Duodenal mucosa (tissue), 2 donors: Measurements from ENCODE around the gene POLR1H.

Experiments used
- H3K27ac ChIP-seq: one replicate; pipeline ENCODE4 v1.7.0; 2013; ENCODE audit warnings: low read depth, low read length
- H3K27me3 ChIP-seq, 2 donors: one replicate each; pipeline ENCODE4 v1.7.0; 2013; ENCODE audit warnings: low read length in 2 of 2, control low read depth in 1 of 2; ENCODE audit not compliant: insufficient read depth in 2 of 2, control insufficient read depth in 1 of 2
- H3K36me3 ChIP-seq, 2 donors: one replicate each; pipeline ENCODE4 v1.7.0; 2013; ENCODE audit warnings: low read length in 2 of 2, control low read depth in 1 of 2; ENCODE audit not compliant: insufficient read depth in 2 of 2, control insufficient read depth in 1 of 2
- H3K4me1 ChIP-seq, 2 donors: one replicate each; pipeline ENCODE4 v1.7.0; 2013; ENCODE audit warnings: low read length in 2 of 2, control low read depth in 1 of 2; ENCODE audit not compliant: insufficient read depth in 2 of 2, control insufficient read depth in 1 of 2
- H3K4me3 ChIP-seq, 2 donors: one replicate each; pipeline ENCODE4 v1.7.0; 2013; ENCODE audit warnings: low read length in 2 of 2, low read depth in 1 of 2
- H3K9ac ChIP-seq, 2 donors: one replicate each; pipeline ENCODE4 v1.7.0; 2013; ENCODE audit warnings: low read length in 2 of 2, low read depth in 1 of 2
- H3K9me3 ChIP-seq, 2 donors: one replicate each; pipeline ENCODE4 v1.7.0; 2013; ENCODE audit warnings: low read length in 2 of 2, control low read depth in 1 of 2; ENCODE audit not compliant: control insufficient read depth in 1 of 2

POLR1H gene

DNA sequence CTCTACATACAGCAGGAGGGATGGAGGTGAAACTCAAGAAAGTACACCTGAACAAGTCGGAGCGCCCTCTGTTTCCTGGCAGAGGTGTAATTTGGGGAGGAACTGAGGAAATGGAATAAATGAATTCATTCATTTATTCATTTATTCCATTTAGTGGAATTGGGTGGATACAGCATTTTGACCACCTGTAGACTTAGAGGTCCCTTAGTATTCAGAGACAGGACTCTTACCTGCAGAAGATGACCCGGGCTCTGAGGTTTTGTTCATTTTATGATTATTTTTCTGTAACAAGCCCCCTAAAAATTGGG is 42.8 kb downstream of the POLR1H start:
- no peaks in the 10 kb centered on the region for H3K9me3 ChIP-seq
- no peak overlapping the region for H3K27ac ChIP-seq
- H3K36me3 ChIP-seq: no peaks in the 10 kb centered on the region
- peak overlapping the region; percentile 57 to 59 for H3K4me3 ChIP-seq
- peak overlapping the region; percentile 22 to 52 for H3K9ac ChIP-seq
- peaks cover 30 to 38% of the 10 kb centered on the region in 2 donors for H3K4me1 ChIP-seq
- peaks cover 3 to 5% of the 10 kb centered on the region in 2 donors for H3K27me3 ChIP-seq

DNA sequence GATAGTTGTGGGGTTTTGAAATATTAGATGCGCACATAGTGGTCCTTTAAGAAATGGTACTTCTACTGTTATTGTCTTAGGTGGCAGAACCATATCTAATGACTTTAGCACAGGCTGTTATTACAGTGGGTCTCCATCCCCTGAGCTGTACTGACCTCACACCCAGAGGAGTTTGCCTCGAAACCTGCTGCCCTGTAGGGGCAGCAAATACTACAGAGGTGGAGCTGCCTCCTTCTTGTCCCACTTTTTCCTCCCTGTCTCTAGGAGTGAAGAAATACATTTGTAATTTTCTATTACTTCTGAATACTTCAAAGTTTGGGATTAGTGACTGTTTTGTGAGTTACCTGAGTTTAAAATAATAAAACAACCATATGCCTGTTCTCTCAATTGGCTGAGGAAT is 43.6 kb downstream of the POLR1H start:
- no peak overlapping the region for H3K27ac ChIP-seq
- H3K36me3 ChIP-seq: no peaks in the 10 kb centered on the region
- H3K27me3 ChIP-seq: peaks cover 3 to 5% of the 10 kb centered on the region in 2 donors
- peaks cover 30 to 37% of the 10 kb centered on the region in 2 donors for H3K4me1 ChIP-seq
- H3K4me3 ChIP-seq: no peak overlapping the region
- H3K9ac ChIP-seq: no peak overlapping the region
- H3K9me3 ChIP-seq: no peaks in the 10 kb centered on the region

DNA sequence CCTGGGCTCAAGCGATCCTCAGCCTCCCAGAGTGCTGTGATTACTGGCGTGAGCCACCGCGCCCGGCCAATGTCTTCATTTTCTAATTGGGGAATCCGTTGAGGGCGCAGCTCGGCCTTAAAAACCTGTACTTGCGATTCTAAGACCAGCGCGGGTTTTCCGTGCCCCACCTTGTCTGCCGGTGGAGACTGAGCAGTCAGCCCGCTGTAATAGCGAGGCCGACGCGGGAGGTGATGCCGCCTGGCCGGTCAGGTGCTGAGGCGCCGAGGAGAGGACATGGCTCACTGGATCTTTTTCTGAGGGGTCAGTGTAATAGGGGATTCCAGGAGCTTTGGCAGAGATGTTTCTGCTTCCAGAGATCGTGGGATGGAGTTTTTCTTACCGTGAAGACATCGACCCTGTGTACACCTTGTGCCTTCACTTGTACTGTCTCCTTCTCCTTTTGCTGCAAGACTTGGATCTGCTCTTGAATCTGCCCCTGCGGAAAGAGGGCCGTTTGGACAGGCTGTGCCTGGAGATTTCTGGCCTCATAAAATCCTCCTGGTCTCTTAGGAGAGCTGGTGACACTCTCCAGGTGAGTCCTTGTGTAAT is 50.3 kb downstream of the POLR1H start:
- Histone ChIP-seq H3K36me3 (no peaks in the 10 kb centered on the region), H3K9me3 (no peaks in the 10 kb centered on the region), H3K27ac (no peak overlapping the region), H3K27me3 (peaks cover 0 to 7% of the 10 kb centered on the region in 2 donors), H3K4me3 (peak overlapping the region; percentile 52 to 77), H3K9ac (peak overlapping the region in 1 of 2 donors; percentile 63), H3K4me1 (peaks cover 18 to 24% of the 10 kb centered on the region in 2 donors)

DNA sequence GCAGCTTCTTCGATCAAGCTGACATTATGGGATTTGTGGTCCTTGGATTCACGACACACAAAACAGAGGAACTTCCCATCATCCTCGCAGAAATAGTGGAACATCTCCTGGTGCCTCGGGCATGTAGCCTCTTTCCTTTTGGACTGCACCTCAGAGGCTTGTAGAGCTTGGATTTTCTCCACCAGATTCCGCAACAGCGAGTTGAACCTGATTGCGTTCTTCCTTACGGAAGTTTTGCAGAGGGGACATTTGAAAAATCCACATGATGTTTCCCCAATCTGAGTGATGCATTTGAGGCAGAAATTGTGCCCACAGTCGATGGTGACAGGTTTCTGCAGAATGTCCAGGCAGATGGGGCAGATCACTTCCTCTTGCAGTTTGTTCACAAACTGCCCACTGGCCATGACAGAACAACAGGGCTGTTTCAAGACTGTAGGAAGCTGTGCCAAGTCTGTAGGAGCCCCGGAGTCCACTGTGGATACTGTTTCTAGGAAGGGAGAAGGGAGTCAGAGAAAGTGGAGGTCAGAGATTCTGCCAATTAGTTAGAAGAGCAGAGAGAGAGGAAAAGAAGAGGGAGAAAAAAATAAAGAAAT is 51.4 kb downstream of the POLR1H start:
- H3K27ac ChIP-seq: peak overlapping the region; percentile 70
- H3K4me3 ChIP-seq: peak overlapping the region; percentile 52 to 77
- no peaks in the 10 kb centered on the region for H3K9me3 ChIP-seq
- no peaks in the 10 kb centered on the region for H3K36me3 ChIP-seq
- H3K4me1 ChIP-seq: peaks cover 18 to 24% of the 10 kb centered on the region in 2 donors
- H3K27me3 ChIP-seq: peaks cover 0 to 7% of the 10 kb centered on the region in 2 donors
- H3K9ac ChIP-seq: peak overlapping the region; percentile 40 to 63

DNA sequence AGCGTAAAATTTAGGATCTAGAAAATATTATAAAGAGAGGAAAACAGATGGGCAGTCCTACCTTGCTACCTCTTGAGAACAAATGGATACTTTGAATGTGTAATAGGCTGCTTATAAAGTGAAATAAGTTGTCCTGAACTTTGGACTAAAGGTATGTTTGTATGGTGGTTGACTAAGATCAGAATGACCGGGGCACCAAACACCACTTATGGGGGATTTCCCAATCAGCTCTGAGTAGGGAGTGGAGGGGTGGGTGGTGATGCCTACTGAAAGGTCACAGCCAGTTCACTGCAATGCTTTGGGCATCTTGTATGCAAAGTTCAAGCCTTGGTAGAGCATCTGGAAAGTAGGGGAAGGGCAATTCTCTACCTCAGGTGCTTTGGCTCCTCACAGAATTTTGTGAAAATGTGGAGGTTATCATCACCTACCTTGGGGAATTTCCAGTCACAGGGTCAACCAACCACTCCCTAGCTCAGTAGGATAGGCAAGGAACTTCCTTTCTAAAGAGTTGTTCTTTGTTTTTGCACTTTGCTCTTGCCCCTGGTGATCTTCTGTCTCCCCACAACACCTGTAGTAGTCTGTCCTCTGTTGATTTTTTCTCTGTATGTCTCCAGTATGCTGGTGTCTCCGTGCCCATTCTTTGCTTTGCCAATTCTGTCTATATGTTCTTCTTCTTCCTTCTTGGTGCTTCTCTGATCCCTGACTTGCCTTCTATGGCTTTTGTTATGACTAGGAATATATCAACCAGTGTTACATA is 52.1 kb downstream of the POLR1H start, which contains the start of gene TRIM31:
TSS of gene TRIM31 (minus strand) at position 88 of the 757 bp plus-strand sequence. CDS start 285 bp downstream, outside the sequence.
- peak within 1 kb of the TSS; percentile 59 to 63 for H3K9ac ChIP-seq
- no peaks in the 10 kb centered on the region for H3K9me3 ChIP-seq
- H3K27me3 ChIP-seq: peaks cover 0 to 7% of the 10 kb centered on the region in 2 donors
- no peaks in the 10 kb centered on the region for H3K36me3 ChIP-seq
- peaks cover 18 to 24% of the 10 kb centered on the region in 2 donors for H3K4me1 ChIP-seq
- H3K4me3 ChIP-seq: peak within 1 kb of the TSS; percentile 52 to 77
- H3K27ac ChIP-seq: peak within 1 kb of the TSS; percentile 75

DNA sequence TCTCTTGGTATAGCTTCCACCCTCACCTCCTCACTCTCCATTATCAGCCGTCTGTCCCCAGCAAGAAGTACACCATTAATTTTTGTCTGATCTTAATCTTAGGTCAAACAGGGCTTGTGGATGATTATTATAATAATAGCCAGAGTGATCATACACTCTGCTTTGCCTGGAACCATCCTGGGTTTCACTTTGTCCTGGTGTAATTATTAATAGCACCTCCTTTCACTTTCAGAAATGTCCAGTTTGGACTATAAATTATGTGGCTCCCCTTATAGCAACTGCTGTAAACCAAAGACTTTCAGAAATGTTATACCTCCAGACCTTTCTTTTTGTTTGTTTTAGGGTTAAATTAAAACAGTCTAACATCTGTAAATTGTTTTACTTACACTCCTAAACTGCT is 52.8 kb downstream of the POLR1H start:
- H3K4me3 ChIP-seq: peak overlapping the region; percentile 41 to 77
- peaks cover 18 to 24% of the 10 kb centered on the region in 2 donors for H3K4me1 ChIP-seq
- no peaks in the 10 kb centered on the region for H3K9me3 ChIP-seq
- no peaks in the 10 kb centered on the region for H3K36me3 ChIP-seq
- peak overlapping the region; percentile 75 for H3K27ac ChIP-seq
- peaks cover 0 to 7% of the 10 kb centered on the region in 2 donors for H3K27me3 ChIP-seq
- H3K9ac ChIP-seq: peak overlapping the region in 1 of 2 donors; percentile 59
